Neural progenitor cell (in vitro differentiated cells): ENCODE data around the gene WFIKKN1.

Experiments used
- CTCF ChIP-seq: fragments of 200-600 bp; sonication (generic); IDR thresholded peaks from 2 replicates; pipeline ENCODE4 v1.5.1; 2017; ENCODE audit warnings: antibody characterized with exemption, mild to moderate bottlenecking
- EZH2 ChIP-seq: fragments of 200-600 bp; sonication (generic); IDR thresholded peaks from 2 replicates; pipeline ENCODE4 v1.6.1; 2017; ENCODE audit warnings: antibody characterized with exemption, mild to moderate bottlenecking, moderate library complexity

- no peak for TF ChIP-seq CTCF
- no peak for TF ChIP-seq EZH2
Observed at GRCh38 chr16:620700-621525, 9.9 kb upstream of the WFIKKN1 start.
